ENCODE measurements around the gene CDH23.
A peak's percentile ranks its signal among the peaks of the same experiment; 100 is the strongest.

Gene CDH23

DNA sequence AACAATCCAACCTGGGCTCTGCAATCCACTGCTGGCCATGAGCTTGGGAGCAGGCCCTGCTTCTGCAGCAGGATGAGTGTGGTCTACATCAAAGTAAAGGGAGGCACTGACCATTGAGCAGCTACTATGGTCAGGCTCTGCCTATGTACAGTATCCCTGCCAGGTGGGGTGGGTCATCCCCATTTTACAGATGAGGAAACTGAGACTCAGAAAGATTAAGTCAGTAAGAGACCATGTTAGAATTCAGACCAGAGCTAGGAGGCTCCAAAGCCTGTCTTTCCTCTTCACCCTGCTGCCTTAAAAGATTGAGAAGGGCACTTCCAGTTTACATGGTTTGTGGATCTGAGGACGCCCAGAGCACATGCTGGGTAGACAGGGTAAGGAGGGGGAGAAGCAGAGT, 27.1 kb upstream of the CDH23 start:
- TF ChIP-seq, protein P1, sequence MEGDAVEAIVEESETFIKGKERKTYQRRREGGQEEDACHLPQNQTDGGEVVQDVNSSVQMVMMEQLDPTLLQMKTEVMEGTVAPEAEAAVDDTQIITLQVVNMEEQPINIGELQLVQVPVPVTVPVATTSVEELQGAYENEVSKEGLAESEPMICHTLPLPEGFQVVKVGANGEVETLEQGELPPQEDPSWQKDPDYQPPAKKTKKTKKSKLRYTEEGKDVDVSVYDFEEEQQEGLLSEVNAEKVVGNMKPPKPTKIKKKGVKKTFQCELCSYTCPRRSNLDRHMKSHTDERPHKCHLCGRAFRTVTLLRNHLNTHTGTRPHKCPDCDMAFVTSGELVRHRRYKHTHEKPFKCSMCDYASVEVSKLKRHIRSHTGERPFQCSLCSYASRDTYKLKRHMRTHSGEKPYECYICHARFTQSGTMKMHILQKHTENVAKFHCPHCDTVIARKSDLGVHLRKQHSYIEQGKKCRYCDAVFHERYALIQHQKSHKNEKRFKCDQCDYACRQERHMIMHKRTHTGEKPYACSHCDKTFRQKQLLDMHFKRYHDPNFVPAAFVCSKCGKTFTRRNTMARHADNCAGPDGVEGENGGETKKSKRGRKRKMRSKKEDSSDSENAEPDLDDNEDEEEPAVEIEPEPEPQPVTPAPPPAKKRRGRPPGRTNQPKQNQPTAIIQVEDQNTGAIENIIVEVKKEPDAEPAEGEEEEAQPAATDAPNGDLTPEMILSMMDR (conservative IDR thresholded peaks at IDR 0.05) = no peak
- H3K27ac ChIP-seq = no peak overlapping the region

DNA sequence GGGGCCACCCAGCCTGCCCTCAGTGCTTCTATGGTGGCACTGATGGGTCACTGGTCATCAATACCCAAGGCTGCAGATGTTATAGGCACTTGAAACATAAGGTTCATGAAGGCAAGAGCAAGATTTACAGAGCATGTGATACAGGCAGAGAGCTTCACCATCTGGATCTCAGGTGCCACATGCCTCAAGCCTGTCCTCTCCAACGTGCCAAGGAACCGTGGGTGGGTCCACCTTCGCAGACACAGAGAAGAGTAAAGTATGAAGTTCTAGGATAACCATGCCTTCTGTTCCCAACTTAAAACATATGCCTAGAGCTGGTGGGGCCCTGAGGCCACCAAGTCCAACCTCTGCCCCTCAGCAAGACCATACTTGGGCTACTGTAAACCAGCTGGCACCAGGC, 26.7 kb upstream of the CDH23 start:
- no peak overlapping the region for H3K27ac ChIP-seq
- TF ChIP-seq, protein P1 (conservative IDR thresholded peaks at IDR 0.05) = no peak

DNA sequence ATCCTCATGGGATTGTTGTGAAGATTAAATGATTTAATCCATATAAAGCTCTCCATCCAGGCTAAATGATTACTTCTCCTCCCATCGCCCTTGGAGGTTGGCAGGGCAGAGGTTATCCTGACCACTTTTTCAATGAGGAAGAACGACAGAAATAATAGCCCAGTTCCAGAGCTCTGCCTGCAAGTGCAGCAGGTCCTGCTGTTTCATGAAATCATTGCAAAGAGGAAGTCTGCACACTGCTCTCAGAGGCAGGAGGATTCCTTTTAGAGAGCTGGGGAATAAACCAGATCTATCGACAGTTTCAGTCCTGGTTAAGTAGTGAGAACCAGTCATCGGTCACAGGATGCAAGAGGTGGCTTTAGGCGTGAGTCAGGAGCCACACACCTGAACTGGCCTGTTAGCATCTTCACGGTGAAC, 25.0 kb upstream of the CDH23 start:
- no peak overlapping the region for H3K27ac ChIP-seq
- TF ChIP-seq, protein P1 (conservative IDR thresholded peaks at IDR 0.05) = no peak

DNA sequence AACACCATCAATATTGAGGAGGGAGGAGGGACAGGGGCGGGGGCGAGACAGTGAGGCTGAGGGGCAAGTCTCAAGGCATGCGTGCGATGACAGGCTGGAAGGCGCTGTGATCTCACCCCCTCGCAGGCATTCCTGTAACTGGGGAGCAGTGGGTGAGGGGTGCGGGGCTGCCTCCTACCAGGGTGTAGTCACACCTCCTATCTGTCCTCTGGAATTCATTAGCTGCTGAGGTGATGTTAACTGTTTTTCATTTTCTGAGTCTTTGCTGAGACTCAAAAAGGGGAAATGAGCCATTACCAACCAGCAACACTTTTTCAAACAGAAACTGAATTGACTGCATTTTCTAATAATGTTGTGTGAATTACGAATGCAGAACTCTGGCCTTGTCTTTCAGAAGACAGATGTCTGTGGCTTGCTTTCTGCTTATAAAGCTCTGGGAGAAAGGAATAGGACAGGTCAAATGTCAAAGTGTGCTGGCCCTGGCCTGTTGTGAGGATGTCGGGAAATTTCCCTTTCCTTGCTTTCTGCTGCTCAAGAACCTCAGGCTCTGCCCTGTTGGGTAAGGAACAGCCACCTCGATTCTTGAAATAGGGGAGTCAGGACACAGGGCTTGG, 23.7 kb upstream of the CDH23 start:
- TF ChIP-seq, protein P1 (conservative IDR thresholded peaks at IDR 0.05) = no peak
- H3K27ac ChIP-seq = no peak overlapping the region

DNA sequence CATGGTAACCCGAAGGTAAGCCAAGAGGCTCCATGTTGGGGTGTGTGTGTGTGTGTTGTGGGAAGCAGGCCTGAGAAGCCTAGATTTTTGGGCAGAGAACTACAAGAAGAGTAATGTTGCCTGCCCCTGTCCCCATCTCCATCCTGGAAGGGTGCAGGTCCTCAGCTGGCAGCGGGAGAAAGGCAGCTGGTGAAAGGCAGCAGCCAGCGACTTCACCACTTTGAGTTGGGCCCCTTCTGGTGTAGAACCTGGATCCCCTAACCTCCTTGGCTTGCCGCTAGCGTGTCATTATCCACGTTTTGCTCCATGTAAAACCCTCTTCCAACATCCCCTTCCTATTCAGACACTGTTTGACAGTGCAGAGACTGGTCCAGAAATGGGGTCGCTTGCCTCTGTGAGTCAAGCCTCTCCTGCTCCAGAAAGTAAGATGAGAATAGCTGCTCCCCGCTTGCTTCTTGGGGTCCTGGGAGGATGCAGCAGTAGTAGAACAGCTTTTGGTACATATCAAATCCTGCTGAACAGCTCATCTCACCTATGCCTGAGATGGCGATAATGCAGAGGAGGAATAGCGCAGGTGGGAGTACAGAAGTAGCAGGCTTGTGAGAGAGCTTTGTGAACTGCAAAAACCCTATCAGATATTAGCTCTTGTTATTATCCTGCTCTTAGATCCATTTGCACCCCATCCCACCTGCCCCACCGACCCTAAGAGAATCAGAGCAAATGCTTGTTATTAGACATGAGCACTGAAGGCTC, 22.1 kb upstream of the CDH23 start:
- TF ChIP-seq, protein P1 (conservative IDR thresholded peaks at IDR 0.05) = no peak
- no peak overlapping the region for H3K27ac ChIP-seq

DNA sequence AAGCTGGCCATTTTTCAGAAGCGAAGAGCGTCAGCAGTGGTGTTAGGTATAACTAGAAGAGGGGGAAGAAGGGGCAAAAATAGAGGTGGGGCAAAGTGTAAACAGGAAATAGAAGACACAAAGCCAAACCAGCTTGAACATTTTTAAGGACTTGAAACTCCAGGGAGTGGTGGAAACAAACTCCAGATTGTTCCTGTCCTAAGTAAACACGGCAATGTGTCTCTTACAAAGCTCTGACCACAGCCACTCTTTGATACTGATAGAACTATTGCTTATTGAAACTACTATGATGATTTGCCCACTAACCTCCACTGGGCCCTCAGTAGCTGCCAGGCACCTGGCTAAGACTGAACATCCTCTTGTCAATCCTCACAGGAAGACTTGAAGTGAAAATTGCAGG, 20.8 kb upstream of the CDH23 start:
- H3K27ac ChIP-seq = no peak overlapping the region
- TF ChIP-seq, protein P1 (conservative IDR thresholded peaks at IDR 0.05) = no peak

DNA sequence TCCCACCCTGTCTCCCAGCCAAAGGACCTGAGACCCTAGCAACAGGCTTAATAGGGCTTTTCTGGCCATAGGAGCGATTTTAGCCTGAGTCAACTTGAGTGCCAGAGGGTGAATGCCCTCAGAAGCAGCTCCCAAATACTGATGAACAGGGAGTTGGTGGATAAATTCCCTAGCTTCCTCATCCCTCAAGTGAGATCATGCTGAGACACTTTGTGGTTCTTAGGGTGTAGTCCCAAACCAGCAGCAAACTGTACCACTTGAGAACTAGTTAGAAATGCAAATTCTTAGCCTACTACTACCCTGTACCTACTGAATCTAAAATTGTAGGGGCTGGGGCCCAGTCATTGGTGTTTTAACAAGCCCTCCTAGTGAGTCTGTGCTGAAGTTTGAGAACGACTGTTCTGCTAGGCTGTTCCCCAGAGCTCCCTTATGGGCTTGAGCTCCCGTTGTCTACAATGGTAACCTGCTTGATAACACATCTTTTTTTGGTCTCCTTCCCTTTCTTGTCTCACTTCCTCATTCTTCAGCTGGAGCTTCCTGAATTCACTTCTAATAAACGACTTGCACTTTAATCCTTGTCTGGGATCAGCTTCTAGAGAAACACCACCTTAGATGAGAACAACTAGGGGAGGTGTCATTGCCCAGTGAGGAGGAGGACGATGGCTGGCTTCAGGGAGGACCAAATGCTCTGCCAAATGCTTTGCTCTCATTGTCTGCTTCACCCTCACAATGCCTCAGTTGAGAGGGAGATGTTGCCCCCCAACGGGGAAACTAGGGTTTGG, 18.2 kb upstream of the CDH23 start:
- TF ChIP-seq, protein P1 (conservative IDR thresholded peaks at IDR 0.05) = no peak

More for the DNA sequence above, 18.2 kb upstream of the CDH23 start:
- H3K27ac ChIP-seq = peak overlapping the region; percentile 81

All from VCaP (cell line).